ENCODE data around the gene RPL12. TPM values are rescaled to one million over a fixed set of nuclear protein-coding genes. Genes with fewer than 3 reads are reported as not detected.

The RPL12 gene
- total and polyA plus RNA-seq, 2 of the 13 experiments (the other 11 are each of a cell fraction or from before 2014, with no cell fraction given) = 1,551 to 2,590 TPM

DNA sequence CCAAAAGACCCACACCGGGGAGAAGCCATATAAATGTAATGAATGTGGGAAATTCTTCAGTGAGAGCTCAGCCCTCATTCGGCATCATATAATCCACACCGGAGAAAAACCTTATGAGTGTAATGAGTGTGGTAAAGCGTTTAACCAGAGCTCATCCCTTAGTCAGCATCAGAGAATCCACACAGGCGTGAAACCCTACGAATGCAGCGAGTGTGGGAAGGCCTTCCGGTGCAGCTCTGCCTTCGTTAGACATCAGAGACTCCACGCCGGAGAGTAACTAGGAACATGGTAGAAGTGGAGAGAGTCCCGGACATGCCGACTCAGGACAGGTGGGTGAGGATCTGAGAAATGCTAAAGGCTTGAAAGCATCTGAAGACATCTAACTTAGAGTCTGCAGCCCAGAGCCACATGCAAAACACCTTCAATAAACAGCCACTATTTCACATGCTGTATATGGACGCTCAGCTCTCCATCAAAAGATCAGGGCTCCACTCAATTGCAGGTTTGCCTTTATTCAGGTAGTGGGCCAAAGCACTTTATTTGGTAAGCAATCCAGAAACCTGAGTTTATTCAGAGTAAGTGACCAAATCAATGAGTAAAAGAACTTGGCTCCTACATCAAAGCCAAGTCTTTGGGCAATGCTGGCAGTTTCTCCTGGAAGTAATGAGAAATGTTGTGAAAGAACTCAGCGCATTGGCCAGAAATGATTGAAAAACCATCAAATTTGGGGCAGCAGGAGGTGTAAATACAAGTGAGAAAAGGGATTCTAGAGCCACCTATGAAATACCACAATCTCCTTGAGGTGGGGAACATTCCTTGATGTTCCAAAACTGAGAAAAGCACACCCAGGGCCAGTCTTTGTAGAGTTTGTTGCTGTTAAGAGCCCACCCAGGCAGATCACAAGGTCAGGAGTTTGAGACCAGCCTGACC is 6.0 kb downstream of the RPL12 start:
- peaks cover 22% of the 10 kb centered on the region for H3K4me1 ChIP-seq (ENCODE audit: insufficient read depth, low read length)
- intact Hi-C loops (cut with micrococcal nuclease; ENCODE audit: unreplicated experiment) = no loop called here
- ChIA-PET POLR2A (interaction anchor here (0.6 to 2.3 kb wide), 2 partner anchors 21 to 22 kb away, joined by 3 to 10 read pairs; partner anchors contain the start of gene ZNF79), CTCF (ENCODE audit: low intra/inter-chr PET ratio, low total read pairs) (no interaction called here)
- H3K36me3 ChIP-seq (replicated peaks in 1 of 2; ENCODE audit: control insufficient read depth in 1 of 2, insufficient read depth in 2 of 2, low read length in 2 of 2) = peaks cover 16 to 81% of the 10 kb centered on the region in 2 experiments
- H3K4me2 ChIP-seq (ENCODE audit: low read depth, low read length) = no peak overlapping the region
- TSS peak; percentile 41 for BruUV-seq (replicated peaks)
- DNase-seq (ENCODE audit: low spot score) (no peak), FAIRE-seq (no peak), ATAC-seq (peak; percentile 5; the same call in 2 of the 3 replicates)
- H3K9me3 ChIP-seq (ENCODE audit: low read length) = no peaks in the 10 kb centered on the region
- peaks cover 23% of the 10 kb centered on the region for H3K79me2 ChIP-seq (ENCODE audit: insufficient read depth, low read length)
- peaks cover 37% of the 10 kb centered on the region for H4K20me1 ChIP-seq (ENCODE audit: insufficient read depth, low read length)
- no peak overlapping the region for H3K27ac ChIP-seq (ENCODE audit: extremely low read length, insufficient read depth, low read length)
- in situ Hi-C loops (cut with HindIII; ENCODE audit: extremely low pct_ligation_motif_present, low pct_unique_long_range_greater_than_20kb) = no loop called here
- no peak overlapping the region for H3K9ac ChIP-seq (ENCODE audit: insufficient read depth, low read depth, low read length)
- WGBS (ENCODE audit: low lambda C conversion rate) = 98% methylated on average over 15 of the region's 15 CpGs
- H2AFZ ChIP-seq (ENCODE audit: low read length) = no peak overlapping the region
- TF ChIP-seq PAF1 (CRISPR knock-in tag; IDR thresholded peaks at IDR 0.05) (peak; percentile 2; the same call in 1 of the 2 replicates), RXRB (CRISPR knock-in tag; IDR thresholded peaks at IDR 0.05; ENCODE audit: borderline replicate concordance) (no peak), RBFOX2 (IDR thresholded peaks at IDR 0.05; ENCODE audit: low read depth, low read length) (peak; percentile 55; the same call in 1 of the 2 replicates), POLR2A (IDR thresholded peaks at IDR 0.05; ENCODE audit: insufficient read depth in 1 of 2, low read depth in 2 of 2, low read length in 2 of 2) (peak in 1 of 2 experiments; percentile 21; a peak in 1 of 4 replicates), POLR2AphosphoS5 (IDR thresholded peaks at IDR 0.05; ENCODE audit: low read depth, low read length) (peak; percentile 20; the same call in 1 of the 2 replicates), RBM22 (optimal IDR thresholded peaks at IDR 0.05; ENCODE audit: low read length) (peak; percentile 96), POLR2G (IDR thresholded peaks at IDR 0.05; ENCODE audit: low read depth, low read length) (peak; percentile 48)
- TF ChIP-seq, protein P1, sequence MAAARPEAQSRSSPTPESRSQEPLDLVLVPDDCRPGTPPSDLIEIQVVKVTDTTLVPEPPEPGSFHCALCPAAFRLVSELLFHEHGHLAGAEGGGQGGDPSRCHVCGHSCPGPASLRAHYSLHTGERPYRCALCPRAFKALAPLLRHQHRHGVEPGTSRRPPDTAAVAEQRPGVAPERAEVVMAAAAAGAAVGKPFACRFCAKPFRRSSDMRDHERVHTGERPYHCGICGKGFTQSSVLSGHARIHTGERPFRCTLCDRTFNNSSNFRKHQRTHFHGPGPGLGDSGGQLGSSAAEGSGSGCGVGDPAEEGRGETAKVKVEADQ (CRISPR knock-in tag; IDR thresholded peaks at IDR 0.05; ENCODE audit: borderline replicate concordance) = peak; percentile 22; the same call in 1 of the 2 replicates
- TF ChIP-seq, protein P2, sequence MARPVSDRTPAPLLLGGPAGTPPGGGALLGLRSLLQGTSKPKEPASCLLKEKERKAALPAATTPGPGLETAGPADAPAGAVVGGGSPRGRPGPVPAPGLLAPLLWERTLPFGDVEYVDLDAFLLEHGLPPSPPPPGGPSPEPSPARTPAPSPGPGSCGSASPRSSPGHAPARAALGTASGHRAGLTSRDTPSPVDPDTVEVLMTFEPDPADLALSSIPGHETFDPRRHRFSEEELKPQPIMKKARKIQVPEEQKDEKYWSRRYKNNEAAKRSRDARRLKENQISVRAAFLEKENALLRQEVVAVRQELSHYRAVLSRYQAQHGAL (CRISPR knock-in tag; IDR thresholded peaks at IDR 0.05; ENCODE audit: not compliant biosample characterization) = no peak
- H3K27me3 ChIP-seq (ENCODE audit: control insufficient read depth in 1 of 2, insufficient read depth in 2 of 2, low read length in 2 of 2) = no peaks in the 10 kb centered on the region; a peak in 1 of 5 replicates
- no peak overlapping the region for H3K4me3 ChIP-seq (replicated peaks in 1 of 3; ENCODE audit: insufficient read depth in 1 of 3, low read depth in 2 of 3, low read length in 3 of 3)

All from HepG2 (cell line).